ENCODE measurements around the gene MYBBP1A. TPM values are rescaled to one million over a fixed set of nuclear protein-coding genes. Genes with fewer than 3 reads are reported as not detected.

Gene MYBBP1A
- total and polyA plus RNA-seq, 4 donors = 8.0 to 37.6 (median 35.9) TPM

GRCh38 chr17:4557626-4558346, 2.6 kb upstream of the MYBBP1A start:
- WGBS, 2 donors = 91% methylated on average over 6 of the region's 6 CpGs
- no peak overlapping the region for H3K27ac ChIP-seq (ENCODE audit: low read depth in 1 of 2, low read length in 2 of 2)
- DNase-seq (peak in 1 of 2 donors; percentile 35), ATAC-seq (ENCODE audit: low FRiP score) (no peak)
- H3K9me3 ChIP-seq (ENCODE audit: control insufficient read depth, low read length) = no peaks in the 10 kb centered on the region
- intact Hi-C loops (cut with DNase I) = loop anchor here in 1 of 2 donors (5.0 kb wide), 1 partner anchor 60 kb away; the partner anchor contains the start of gene SPNS2
- no peaks in the 10 kb centered on the region for H3K36me3 ChIP-seq (ENCODE audit: control insufficient read depth in 1 of 2, insufficient read depth in 2 of 2, low read length in 1 of 2)
- peaks cover 0 to 4% of the 10 kb centered on the region in 2 donors for H3K4me1 ChIP-seq (ENCODE audit: control insufficient read depth in 1 of 2, insufficient read depth in 2 of 2, low read length in 2 of 2)
- no peaks in the 10 kb centered on the region for H3K27me3 ChIP-seq (ENCODE audit: control insufficient read depth in 1 of 2, insufficient read depth in 2 of 2, low read length in 1 of 2)
- no peak overlapping the region for H3K4me3 ChIP-seq (ENCODE audit: low read length in 2 of 2)

- Histone ChIP-seq H3K36me3 (ENCODE audit: control insufficient read depth in 1 of 2, insufficient read depth in 2 of 2, low read length in 1 of 2) (peaks cover 0 to 3% of the 10 kb centered on the region in 2 donors), H3K4me1 (ENCODE audit: control insufficient read depth in 1 of 2, insufficient read depth in 2 of 2, low read length in 2 of 2) (peaks cover 0 to under 1% of the 10 kb centered on the region in 2 donors), H3K27ac (ENCODE audit: low read depth in 1 of 2, low read length in 2 of 2) (no peak overlapping the region), H3K4me3 (ENCODE audit: low read length in 2 of 2) (no peak overlapping the region), H3K9me3 (ENCODE audit: control insufficient read depth, low read length) (no peaks in the 10 kb centered on the region), H3K27me3 (ENCODE audit: control insufficient read depth in 1 of 2, insufficient read depth in 2 of 2, low read length in 1 of 2) (no peaks in the 10 kb centered on the region)
- peak in 1 of 2 donors; percentile 10 for DNase-seq
- WGBS, 2 donors = 84 to 88% methylated on average over 4 of the region's 4 CpGs
- ATAC-seq (ENCODE audit: low FRiP score) = no peak
- intact Hi-C loops (cut with DNase I) = loop anchor here in 1 of 2 donors (5.0 kb wide), 1 partner anchor 60 kb away; the partner anchor contains the start of gene SPNS2
Measured at GRCh38 chr17:4556996-4557395, 1.8 kb upstream of the MYBBP1A start.

- H3K9me3 ChIP-seq (ENCODE audit: control insufficient read depth, low read length) = no peaks in the 10 kb centered on the region
- H3K4me1 ChIP-seq (ENCODE audit: control insufficient read depth in 1 of 2, insufficient read depth in 2 of 2, low read length in 2 of 2) = no peaks in the 10 kb centered on the region
- H3K27ac ChIP-seq (ENCODE audit: low read depth in 1 of 2, low read length in 2 of 2) = peak overlapping the region in 1 of 2 donors; percentile 14
- ATAC-seq (ENCODE audit: low FRiP score) = no peak
- H3K4me3 ChIP-seq (ENCODE audit: low read length in 2 of 2) = peak overlapping the region; percentile 48 to 51
- intact Hi-C loops (cut with DNase I) = loop anchor here in 1 of 2 donors (5.0 kb wide), 1 partner anchor 59 kb away; the partner anchor contains the start of gene SPNS2
- WGBS, 2 donors = 50 to 53% methylated on average over 17 of the region's 17 CpGs
- H3K27me3 ChIP-seq (ENCODE audit: control insufficient read depth in 1 of 2, insufficient read depth in 2 of 2, low read length in 1 of 2) = no peaks in the 10 kb centered on the region
- peaks cover 0 to 7% of the 10 kb centered on the region in 2 donors for H3K36me3 ChIP-seq (ENCODE audit: control insufficient read depth in 1 of 2, insufficient read depth in 2 of 2, low read length in 1 of 2)
- DNase-seq = peak in 1 of 2 donors; percentile 45
Measured at GRCh38 chr17:4555873-4556759, 932 bp upstream of the MYBBP1A start.

- intact Hi-C loops (cut with DNase I) = no loop called here
- H3K4me1 ChIP-seq (ENCODE audit: control insufficient read depth in 1 of 2, insufficient read depth in 2 of 2, low read length in 2 of 2) = no peaks in the 10 kb centered on the region
Measured at GRCh38 chr17:4554441-4554996, 665 bp downstream of the MYBBP1A start.

GRCh38 chr17:4553669-4554068, 1.5 kb downstream of the MYBBP1A start:
- H3K27me3 ChIP-seq (ENCODE audit: control insufficient read depth in 1 of 2, insufficient read depth in 2 of 2, low read length in 1 of 2) = no peaks in the 10 kb centered on the region
- H3K9me3 ChIP-seq (ENCODE audit: control insufficient read depth, low read length) = no peaks in the 10 kb centered on the region
- H3K4me3 ChIP-seq (ENCODE audit: low read length in 2 of 2) = no peak overlapping the region
- WGBS, 2 donors = 82 to 87% methylated on average over 9 of the region's 9 CpGs
- H3K36me3 ChIP-seq (ENCODE audit: control insufficient read depth in 1 of 2, insufficient read depth in 2 of 2, low read length in 1 of 2) = peaks cover 0 to 7% of the 10 kb centered on the region in 2 donors
- peak in 1 of 2 donors; percentile 37 for DNase-seq
- intact Hi-C loops (cut with DNase I) = no loop called here
- no peak overlapping the region for H3K27ac ChIP-seq (ENCODE audit: low read depth in 1 of 2, low read length in 2 of 2)
- no peak for ATAC-seq (ENCODE audit: low FRiP score)
- no peaks in the 10 kb centered on the region for H3K4me1 ChIP-seq (ENCODE audit: control insufficient read depth in 1 of 2, insufficient read depth in 2 of 2, low read length in 2 of 2)

More at GRCh38 chr17:4554441-4554996, 665 bp downstream of the MYBBP1A start:
- no peak for ATAC-seq (ENCODE audit: low FRiP score)
- no peaks in the 10 kb centered on the region for H3K27me3 ChIP-seq (ENCODE audit: control insufficient read depth in 1 of 2, insufficient read depth in 2 of 2, low read length in 1 of 2)
- peak in 1 of 2 donors; percentile 45 for DNase-seq
- H3K9me3 ChIP-seq (ENCODE audit: control insufficient read depth, low read length) = no peaks in the 10 kb centered on the region
- H3K36me3 ChIP-seq (ENCODE audit: control insufficient read depth in 1 of 2, insufficient read depth in 2 of 2, low read length in 1 of 2) = peaks cover 0 to 7% of the 10 kb centered on the region in 2 donors
- peak overlapping the region in 1 of 2 donors; percentile 48 for H3K4me3 ChIP-seq (ENCODE audit: low read length in 2 of 2)
- H3K27ac ChIP-seq (ENCODE audit: low read depth in 1 of 2, low read length in 2 of 2) = no peak overlapping the region
- WGBS, 2 donors = 14 to 15% methylated on average over 18 of the region's 18 CpGs

- ATAC-seq (ENCODE audit: low FRiP score) = no peak
- H3K27me3 ChIP-seq (ENCODE audit: control insufficient read depth in 1 of 2, insufficient read depth in 2 of 2, low read length in 1 of 2) = no peaks in the 10 kb centered on the region
- H3K27ac ChIP-seq (ENCODE audit: low read depth in 1 of 2, low read length in 2 of 2) = no peak overlapping the region
- H3K9me3 ChIP-seq (ENCODE audit: control insufficient read depth, low read length) = no peaks in the 10 kb centered on the region
- H3K4me3 ChIP-seq (ENCODE audit: low read length in 2 of 2) = no peak overlapping the region
- peaks cover 0 to 10% of the 10 kb centered on the region in 2 donors for H3K36me3 ChIP-seq (ENCODE audit: control insufficient read depth in 1 of 2, insufficient read depth in 2 of 2, low read length in 1 of 2)
- WGBS, 2 donors = 95% methylated on average over 27 of the region's 27 CpGs
- intact Hi-C loops (cut with DNase I) = no loop called here
- DNase-seq = peak in 1 of 2 donors; percentile 74
- no peaks in the 10 kb centered on the region for H3K4me1 ChIP-seq (ENCODE audit: control insufficient read depth in 1 of 2, insufficient read depth in 2 of 2, low read length in 2 of 2)
Measured at GRCh38 chr17:4551796-4552525, 3.2 kb downstream of the MYBBP1A start.

- no peak overlapping the region for H3K4me3 ChIP-seq (ENCODE audit: low read length in 2 of 2)
- no peak overlapping the region for H3K27ac ChIP-seq (ENCODE audit: low read depth in 1 of 2, low read length in 2 of 2)
- no peak for DNase-seq
- intact Hi-C loops (cut with DNase I) = no loop called here
- no peaks in the 10 kb centered on the region for H3K27me3 ChIP-seq (ENCODE audit: control insufficient read depth in 1 of 2, insufficient read depth in 2 of 2, low read length in 1 of 2)
- H3K4me1 ChIP-seq (ENCODE audit: control insufficient read depth in 1 of 2, insufficient read depth in 2 of 2, low read length in 2 of 2) = no peaks in the 10 kb centered on the region
- no peak for ATAC-seq (ENCODE audit: low FRiP score)
- H3K9me3 ChIP-seq (ENCODE audit: control insufficient read depth, low read length) = no peaks in the 10 kb centered on the region
- WGBS, 2 donors = 80 to 85% methylated on average over 8 of the region's 8 CpGs
- peaks cover 0 to 10% of the 10 kb centered on the region in 2 donors for H3K36me3 ChIP-seq (ENCODE audit: control insufficient read depth in 1 of 2, insufficient read depth in 2 of 2, low read length in 1 of 2)
Measured at GRCh38 chr17:4551141-4551540, 4.0 kb downstream of the MYBBP1A start.

- intact Hi-C loops (cut with DNase I) = no loop called here
- Histone ChIP-seq H3K4me3 (ENCODE audit: low read length in 2 of 2) (no peak overlapping the region), H3K27me3 (ENCODE audit: control insufficient read depth in 1 of 2, insufficient read depth in 2 of 2, low read length in 1 of 2) (no peaks in the 10 kb centered on the region), H3K4me1 (ENCODE audit: control insufficient read depth in 1 of 2, insufficient read depth in 2 of 2, low read length in 2 of 2) (no peaks in the 10 kb centered on the region), H3K36me3 (ENCODE audit: control insufficient read depth in 1 of 2, insufficient read depth in 2 of 2, low read length in 1 of 2) (peaks cover 0 to 10% of the 10 kb centered on the region in 2 donors), H3K9me3 (ENCODE audit: control insufficient read depth, low read length) (no peaks in the 10 kb centered on the region), H3K27ac (ENCODE audit: low read depth in 1 of 2, low read length in 2 of 2) (no peak overlapping the region)
- no peak for ATAC-seq (ENCODE audit: low FRiP score)
- 91% methylated on average over 16 of the region's 16 CpGs for WGBS, 2 donors
- DNase-seq = no peak
Measured at GRCh38 chr17:4550534-4551039, 4.6 kb downstream of the MYBBP1A start.
